HL-60 (cell line): ENCODE results near the gene PRR18.

ENCODE experiments used
- CTCF ChIP-seq: IDR thresholded peaks from one replicate; pipeline ENCODE4 v1.5.1; 2011; ENCODE audit warnings: low read length, control low read depth, inconsistent platforms; ENCODE audit not compliant: insufficient read depth
- GABPA ChIP-seq: IDR thresholded peaks from 2 replicates; pipeline ENCODE4 v1.6.1; 2012; ENCODE audit warnings: low read depth
- POLR2AphosphoS5 ChIP-seq: IDR thresholded peaks from 2 replicates; pipeline ENCODE4 v1.6.1; 2012; ENCODE audit warnings: low read depth

- no peak for TF ChIP-seq CTCF
- TF ChIP-seq POLR2AphosphoS5, result no peak
- no peak for TF ChIP-seq GABPA
Measured at GRCh38 chr6:166353507-166353906, 45.3 kb upstream of the PRR18 start.
